Measurements from ENCODE around the gene VWA1.
"Not testable (repeated sequence)": the region's sequence is repeated elsewhere in the genome, so short reads cannot be mapped to it uniquely, and the experiment has no call there.

Gene VWA1

DNA sequence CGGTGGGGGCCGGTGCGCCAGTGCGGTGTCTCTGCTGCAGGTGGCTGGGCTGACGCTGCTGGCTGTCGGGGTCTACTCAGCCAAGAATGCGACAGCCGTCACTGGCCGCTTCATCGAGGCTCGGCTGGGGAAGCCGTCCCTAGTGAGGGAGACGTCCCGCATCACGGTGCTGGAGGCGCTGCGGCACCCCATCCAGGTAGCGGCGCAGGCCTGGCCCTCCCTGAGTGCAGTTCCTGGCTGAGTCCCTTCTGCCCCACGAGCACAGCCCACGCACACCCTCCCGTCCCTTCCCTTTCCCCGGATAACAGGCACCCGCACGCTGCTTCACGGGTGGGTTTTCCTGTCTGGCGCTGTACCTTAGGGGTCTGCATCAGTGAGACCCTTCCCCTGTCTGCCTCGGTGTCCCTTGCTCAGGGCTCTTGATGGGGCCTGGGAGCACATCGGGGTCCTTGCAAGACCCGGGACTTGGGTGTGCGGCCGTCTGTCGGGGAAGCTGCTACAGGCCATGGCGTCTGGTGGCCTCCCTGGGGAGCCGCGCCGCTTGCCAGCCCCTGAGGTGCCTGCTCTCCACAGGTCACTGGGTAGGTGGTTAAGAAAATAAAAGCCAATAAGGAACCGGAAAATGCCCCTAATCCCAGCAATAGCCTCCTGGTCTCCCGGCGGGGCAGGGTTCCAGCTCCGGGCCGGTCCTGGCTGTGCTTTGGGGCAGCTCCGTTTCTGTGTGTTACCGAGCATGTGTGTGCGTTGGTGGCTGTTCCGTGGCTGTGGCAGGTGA lies 49.7 kb downstream of the VWA1 start:
- not testable (repeated sequence) for DNase-seq

DNA sequence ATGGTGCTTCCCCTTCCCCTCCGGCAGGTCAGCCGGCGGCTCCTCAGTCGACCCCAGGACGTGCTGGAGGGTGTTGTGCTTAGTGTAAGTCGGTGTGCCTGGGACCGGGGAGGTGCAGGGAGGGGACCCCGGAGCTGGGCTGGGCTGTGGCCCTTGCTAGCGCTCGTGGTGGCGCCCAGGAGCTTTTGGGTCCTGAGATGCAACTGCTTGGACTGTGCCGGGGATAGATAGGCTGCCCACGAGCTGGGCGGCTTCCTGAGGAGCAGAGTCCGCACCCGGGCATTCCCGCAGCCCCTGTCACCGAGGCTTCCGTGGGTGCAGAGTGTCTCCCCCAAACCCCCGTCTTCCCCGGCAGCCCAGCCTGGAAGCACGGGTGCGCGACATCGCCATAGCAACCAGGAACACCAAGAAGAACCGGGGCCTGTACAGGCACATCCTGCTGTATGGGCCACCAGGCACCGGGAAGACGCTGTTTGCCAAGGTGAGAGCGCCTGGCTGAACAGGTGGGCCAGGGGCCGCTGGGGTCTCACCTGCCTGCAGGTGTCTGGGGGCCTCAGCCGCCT lies 50.3 kb downstream of the VWA1 start:
- DNase-seq, result not testable (repeated sequence)

DNA sequence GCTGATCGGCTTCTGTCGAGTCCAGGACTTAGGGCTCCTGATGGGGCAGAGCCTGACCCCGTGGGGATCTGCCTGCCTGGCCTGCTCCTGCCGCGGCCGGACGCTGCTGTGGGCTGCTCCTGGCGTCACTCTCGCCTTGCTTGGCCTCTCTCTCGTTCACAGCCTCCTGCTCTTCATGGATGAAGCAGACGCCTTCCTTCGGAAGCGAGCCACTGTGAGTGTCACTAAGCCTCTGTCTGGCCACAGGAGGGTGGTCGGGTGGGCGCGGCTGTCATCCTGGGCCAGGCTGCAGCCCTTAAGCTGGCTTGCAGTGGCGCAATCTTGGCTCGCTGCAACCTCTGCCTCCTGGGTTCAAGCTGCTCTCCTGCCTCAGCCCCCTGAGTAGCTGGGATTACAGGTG lies 52.2 kb downstream of the VWA1 start:
- no peak for DNase-seq

DNA sequence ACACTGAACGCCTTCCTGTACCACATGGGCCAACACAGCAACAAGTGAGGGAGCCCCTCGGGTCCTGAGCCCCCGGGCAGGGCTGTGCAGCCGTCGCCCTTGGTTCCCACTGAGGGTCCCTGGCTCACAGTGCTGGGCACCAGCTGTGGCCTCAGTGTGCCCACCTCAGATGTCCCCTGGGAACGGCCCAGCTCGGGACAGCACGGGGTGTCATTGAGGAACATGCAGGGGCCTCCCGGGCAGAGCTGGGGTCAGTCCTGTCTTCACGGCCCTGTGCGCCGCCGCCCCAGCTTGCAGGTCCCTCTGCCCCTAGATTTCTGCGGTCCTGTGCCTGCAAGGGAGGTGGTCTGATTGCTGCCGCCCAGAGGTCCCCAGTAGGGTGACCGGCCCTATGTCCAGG lies 53.7 kb downstream of the VWA1 start:
- no peak for DNase-seq

DNA sequence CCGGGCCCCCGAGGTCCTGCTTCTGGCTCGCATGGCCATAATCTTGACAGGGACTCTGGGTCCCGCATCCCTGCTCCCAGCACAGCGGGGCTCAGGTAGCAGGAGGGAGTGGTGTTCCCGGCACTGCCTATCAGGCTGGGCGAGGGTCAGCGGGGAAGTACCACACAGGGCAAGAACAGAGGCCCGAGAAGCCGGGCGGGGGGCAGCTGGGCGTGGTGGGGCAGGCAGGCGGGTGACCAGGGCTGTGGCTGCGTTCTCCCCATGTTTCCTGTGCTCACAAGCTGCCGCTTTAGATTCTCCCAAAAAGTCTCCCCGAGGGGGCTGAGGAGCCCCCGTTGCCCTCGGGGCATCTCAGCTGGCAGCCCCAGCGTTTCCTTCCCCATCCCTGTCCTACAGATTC lies 54.4 kb downstream of the VWA1 start:
- DNase-seq, result no peak

DNA sequence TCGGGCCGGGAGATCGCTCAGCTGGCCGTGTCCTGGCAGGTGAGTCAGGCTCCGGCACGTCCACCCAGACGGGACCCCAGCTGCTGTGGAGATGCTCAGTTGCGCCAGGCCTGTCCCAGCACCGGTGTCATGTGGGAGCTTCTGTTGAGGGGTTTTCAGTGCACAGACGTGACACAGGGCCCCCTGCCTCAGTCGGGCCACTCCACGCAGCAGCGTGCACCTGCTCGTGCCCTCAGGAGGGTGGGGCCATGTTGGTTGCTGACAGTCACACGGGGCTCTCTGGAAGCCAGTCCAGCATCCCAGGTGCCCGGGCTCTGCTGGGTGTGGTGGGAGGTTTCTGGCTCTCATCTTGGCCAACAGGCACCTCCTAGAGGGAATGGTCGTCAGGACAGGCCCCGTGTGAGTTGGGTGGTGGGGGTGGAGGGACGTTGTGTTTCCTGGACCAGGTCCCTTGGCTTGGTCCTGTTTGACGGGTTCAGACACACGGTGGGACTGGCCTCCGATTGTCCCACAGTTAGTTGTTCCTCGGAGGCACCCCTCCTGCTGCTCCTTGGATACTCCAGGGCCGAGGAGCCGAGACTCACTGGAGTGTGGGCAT lies 55.2 kb downstream of the VWA1 start:
- DNase-seq, result no peak

DNA sequence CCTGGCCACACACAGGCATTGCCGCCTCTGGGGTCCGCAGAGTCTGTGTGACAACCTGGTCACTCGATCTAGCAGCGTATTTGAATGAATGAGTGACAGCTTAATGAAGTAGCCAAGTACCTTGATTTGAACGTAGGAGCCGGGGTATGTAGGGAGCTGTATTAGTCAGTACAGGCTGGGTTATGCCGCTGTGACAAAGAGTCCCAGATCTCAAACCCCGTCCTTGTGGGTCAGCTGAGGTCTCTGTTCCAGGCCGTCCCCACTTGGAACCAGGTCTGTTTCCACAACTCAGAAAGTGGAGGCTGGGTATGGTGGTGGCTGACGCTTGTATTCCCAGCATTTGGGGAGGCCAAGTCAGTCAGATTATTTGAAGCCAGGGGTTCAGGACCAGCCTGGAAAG lies 56.1 kb downstream of the VWA1 start:
- DNase-seq, result no peak

Data from right kidney (tissue), 1 donor.